PC-3 (cell line): ENCODE measurements around the gene DOCK1.

Experiments used
- CTCF ChIP-seq: fragments of 300-600 bp; sonication (generic); conservative IDR thresholded peaks from 2 replicates; pipeline ENCODE4 v1.5.1; 2017; ENCODE audit warnings: antibody characterized with exemption, low read depth, mild to moderate bottlenecking, low read length
- EZH2 ChIP-seq: fragments of 300-600 bp; sonication (generic); IDR thresholded peaks from one replicate; pipeline ENCODE4 v1.6.1; 2017; ENCODE audit warnings: antibody characterized with exemption, mild to moderate bottlenecking, low read length; ENCODE audit not compliant: unreplicated experiment

GRCh38 chr10:127451628-127452027, 546.4 kb downstream of the DOCK1 start:
- no peak for TF ChIP-seq CTCF
- no peak for TF ChIP-seq EZH2
